GM18909 (cell line): ENCODE data around the gene RGL2.

Experiments used
- ATAC-seq: cut with Tn5 transposase; IDR thresholded peaks from one replicate; pipeline ENCODE4 v1.9.1; 2021; ENCODE audit warnings: mild to moderate bottlenecking; ENCODE audit not compliant: unreplicated experiment, poor library complexity

RGL2 gene

DNA sequence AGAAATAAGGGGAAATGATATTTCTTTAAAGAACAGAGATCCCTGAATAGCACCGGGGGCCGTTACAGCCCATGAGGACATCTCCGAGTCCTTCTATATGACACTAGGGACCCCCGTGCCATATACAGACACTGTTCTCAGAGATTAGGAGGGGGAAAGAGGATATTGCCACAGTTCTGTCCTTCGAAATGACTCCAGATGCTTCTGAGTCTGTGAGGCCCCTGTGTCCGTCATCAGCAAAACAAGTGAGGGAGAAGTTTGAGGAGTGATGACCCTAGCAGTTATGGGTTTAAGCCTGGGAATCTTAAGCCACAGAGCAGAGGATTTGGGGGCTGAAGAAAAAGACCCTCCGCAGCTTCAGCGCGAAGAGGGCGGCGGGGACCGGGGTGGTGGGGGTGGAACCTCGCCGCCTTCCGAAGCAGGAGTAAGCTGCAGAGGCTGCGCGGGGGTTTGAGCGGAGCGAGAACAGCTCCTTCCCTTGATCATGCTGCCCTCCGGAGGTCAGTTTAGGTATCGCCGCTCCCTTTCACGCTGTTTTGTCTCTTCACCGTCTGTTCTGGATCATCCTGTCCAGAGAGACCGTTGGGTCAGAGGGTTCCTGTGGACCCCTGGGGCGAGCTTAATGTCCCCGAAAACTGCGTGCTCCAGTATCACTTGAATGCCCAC lies 50.6 kb downstream of the RGL2 start:
- peak; percentile 42 for ATAC-seq

DNA sequence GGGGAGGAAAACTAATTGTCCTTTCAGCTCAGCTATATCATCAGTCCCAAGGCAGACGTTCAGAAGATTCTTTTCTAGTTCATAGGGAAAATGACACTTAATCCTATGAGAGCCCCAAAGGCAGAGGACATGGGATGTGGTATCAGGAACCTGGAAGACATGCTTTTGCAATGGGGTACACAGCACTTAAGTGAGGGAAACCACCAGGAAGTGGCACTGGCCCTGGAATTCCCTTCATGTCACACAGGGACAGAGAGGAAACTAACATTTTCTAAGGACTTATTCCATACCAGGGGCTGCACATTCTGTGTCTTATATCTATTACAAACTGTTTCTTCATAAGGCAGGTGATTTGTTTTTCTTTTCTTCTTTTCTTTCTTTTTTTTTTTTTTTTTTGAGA lies 55.3 kb downstream of the RGL2 start:
- ATAC-seq = no peak

GRCh38 chr6:33241968-33242367 lies 56.8 kb downstream of the RGL2 start:
- no peak for ATAC-seq
